GM03348 (cell line): ENCODE measurements around the gene SLC15A4.
"Not testable (repeated sequence)": the region's sequence is repeated elsewhere in the genome, so short reads cannot be mapped to it uniquely, and the experiment has no call there.

Experiments
- DNase-seq: peaks from one replicate; pipeline ENCODE4 v3.0.0; 2012; ENCODE audit warnings: low spot score

The SLC15A4 gene

DNA sequence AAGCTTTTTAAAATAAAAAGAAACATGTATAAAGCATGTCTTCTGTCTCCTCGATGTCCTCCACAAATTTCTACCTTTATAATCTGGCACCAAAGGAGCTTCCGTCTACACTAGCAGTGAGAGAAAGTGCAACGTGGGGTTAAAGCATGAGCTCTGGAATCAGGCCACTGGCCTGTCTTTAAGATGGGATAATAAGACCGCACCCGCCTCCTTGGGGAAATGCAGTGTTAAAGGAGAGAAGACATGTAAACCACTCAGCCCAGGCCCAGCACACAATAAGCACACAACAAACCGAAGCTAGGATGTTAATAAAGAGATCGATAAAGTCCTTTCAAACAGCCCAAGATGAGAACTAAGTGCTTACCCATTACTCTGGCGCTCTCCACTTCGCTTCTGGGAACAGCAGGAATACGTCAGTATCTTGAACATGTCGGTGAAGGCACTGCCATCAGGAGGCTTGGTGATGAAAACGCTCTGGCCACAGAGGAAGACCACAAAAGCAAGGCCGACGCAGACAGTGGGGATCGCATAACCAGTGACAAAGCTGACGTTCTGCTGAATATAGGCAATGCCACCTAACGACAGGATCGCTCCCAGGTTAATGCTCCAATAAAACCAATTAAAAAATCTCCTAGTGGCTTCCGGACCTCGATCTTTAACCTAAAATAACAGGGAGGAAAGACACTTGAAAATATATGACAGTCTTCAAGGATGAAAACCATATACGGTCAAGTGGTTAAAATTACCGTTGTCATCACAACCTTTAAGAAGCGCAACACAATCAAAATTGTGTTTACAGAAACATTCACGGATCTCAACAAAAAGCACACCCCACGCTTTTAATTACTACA is 9.1 kb downstream of the SLC15A4 start:
- DNase-seq, result no peak

DNA sequence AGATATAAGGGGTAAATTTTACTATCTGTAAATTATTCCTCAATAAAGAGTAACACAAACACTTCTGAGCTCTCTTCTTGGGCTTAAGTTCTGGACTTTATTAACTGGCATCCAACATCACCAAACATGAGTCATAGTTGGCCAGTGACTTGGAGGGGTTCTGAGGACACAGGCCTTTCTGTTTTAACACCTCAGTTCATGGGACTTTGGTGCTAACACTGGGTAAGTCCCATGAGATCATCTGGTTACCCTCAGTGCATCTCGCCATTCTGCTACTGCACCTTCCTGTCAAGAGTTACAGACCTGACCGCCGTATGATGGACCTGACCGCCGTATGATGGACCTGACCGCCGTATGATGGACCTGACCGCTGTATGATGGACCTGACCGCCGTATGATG is 9.9 kb downstream of the SLC15A4 start:
- no peak for DNase-seq

GRCh38 chr12:128813392-128813791 is 10.4 kb downstream of the SLC15A4 start:
- no peak for DNase-seq

GRCh38 chr12:128811806-128812205 is 12.0 kb downstream of the SLC15A4 start:
- DNase-seq, result no peak

GRCh38 chr12:128810182-128811127 is 13.3 kb downstream of the SLC15A4 start:
- DNase-seq, result peak; percentile 74

GRCh38 chr12:128808651-128809050 is 15.1 kb downstream of the SLC15A4 start:
- DNase-seq, result no peak

DNA sequence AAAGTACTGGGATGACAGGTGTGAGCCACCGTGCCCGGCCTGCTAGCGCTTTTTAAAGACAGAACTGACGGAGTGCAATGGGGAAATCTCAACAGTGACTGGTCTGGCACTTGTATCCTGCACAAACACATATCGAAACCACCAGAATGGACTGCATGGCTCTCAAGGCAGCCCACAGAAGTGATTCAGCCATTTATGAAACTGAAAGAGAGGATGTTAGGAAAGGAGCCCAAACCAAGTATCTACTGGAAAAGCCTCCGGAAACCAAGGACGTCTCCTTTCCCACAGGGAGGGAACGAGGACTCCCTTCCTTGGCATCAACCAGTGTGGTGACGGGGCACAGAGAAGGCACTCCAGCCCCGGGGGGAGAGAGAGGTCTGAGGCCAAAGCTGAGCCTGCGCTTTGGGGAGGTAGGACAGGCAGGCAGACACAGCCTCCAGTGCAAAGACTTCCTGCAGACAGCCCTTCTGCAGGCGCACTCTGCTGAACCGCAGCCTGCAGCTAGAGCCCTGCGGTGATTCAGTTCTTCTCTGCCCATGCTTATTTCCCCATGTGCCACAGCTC is 16.5 kb downstream of the SLC15A4 start:
- DNase-seq, result no peak

GRCh38 chr12:128806573-128806972 is 17.2 kb downstream of the SLC15A4 start:
- no peak for DNase-seq

DNA sequence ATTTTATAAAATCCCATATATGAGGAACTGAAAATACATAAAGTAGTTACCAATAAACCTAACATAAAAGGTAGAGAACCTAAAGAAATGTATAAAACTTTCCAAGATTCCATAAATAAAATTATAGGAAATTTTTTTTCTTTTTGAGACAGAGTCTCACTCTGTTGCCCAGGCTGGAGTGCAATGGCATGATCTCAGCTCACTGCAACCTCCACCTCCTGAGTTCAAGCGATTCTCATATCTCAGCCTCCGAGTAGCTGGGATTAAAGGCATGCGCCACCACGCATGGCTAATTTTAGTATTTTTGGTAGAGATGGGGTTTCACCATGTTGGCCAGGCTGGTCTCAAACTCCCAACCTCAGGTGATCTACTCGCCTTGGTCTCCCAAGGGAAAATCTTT is 18.4 kb downstream of the SLC15A4 start:
- not testable (repeated sequence) for DNase-seq

GRCh38 chr12:128804762-128805161 is 19.0 kb downstream of the SLC15A4 start:
- no peak for DNase-seq

DNA sequence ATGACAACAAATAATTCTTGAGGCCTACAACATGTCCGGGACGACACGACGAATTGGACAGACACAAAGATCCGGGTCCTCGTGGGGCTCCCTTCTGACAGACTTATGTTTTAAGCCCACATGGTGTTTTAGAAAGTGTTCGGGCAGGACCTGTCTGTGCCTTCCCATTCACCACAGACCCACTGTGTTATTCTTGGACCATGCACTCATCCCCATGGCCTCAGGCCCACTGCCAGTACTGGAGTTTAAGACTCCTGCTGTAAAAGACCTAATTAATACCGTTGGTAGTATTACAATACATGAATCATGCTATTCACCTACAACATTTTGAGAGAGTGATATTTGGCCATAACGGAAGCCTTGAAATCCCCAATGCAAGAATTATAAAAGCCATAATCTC is 20.0 kb downstream of the SLC15A4 start:
- DNase-seq, result no peak

DNA sequence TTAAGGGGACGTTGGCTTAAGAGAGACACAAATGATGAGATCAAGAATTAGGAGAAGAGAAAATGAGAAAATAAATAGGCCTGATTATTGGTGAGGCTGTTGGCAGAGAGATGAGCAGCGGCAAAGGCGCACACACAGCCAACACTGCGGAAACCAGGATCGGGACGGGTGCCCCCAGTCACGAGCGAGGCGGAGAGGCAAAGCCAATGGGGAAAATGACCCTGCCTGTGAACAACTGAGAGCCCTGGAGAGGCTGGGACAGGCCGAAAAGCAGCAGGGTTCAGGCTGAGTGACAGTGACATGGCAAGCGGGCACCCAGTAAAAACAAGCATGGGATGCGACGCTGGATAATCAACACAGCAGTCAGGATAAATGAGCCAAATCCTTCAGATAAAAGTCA is 21.0 kb downstream of the SLC15A4 start:
- no peak for DNase-seq

- peak; percentile 57 for DNase-seq
Measured at GRCh38 chr12:128801879-128802391, 21.8 kb downstream of the SLC15A4 start.

DNA sequence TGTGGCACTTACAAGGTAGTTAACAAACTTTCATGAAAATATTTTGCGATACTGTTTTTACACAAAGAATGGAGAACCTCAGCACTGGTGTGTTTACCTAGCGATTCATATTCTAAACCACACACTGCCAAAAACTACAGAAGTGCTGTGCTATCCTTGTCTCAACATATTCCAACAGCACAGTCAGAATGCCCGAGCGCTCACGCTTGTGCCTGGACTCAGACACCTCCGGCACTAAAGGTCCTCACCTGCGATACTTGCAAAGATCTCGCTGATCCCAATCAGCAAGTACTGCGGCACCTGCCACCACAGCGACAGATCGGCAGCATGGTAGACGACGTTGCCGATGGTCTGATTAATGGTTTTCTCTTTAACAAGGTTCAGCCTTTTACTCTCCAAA is 23.2 kb downstream of the SLC15A4 start:
- no peak for DNase-seq

GRCh38 chr12:128798571-128799341 is 25.0 kb downstream of the SLC15A4 start:
- DNase-seq, result no peak

- no peak for DNase-seq
Measured at GRCh38 chr12:128797119-128798118, 26.3 kb downstream of the SLC15A4 start.

- DNase-seq, result no peak
Measured at GRCh38 chr12:128796439-128797118, 27.2 kb downstream of the SLC15A4 start.

GRCh38 chr12:128795530-128796361 is 28.0 kb downstream of the SLC15A4 start:
- no peak for DNase-seq
